ENCODE measurements around the gene PEX11G.

GRCh38 chr19:7480970-7481255 is 7.9 kb downstream of the PEX11G start:
- TF ChIP-seq CTCF (IDR thresholded peaks at IDR 0.05; ENCODE audit: extremely low read depth in 1 of 2, insufficient read depth in 1 of 2, low read depth in 1 of 2, low read length in 2 of 2) (no peak), MAX (IDR thresholded peaks at IDR 0.05; ENCODE audit: insufficient read depth, insufficient read length) (no peak)
